Endodermal cell (in vitro differentiated cells): ENCODE data around the gene SLC26A11. TPM values are rescaled to one million over a fixed set of nuclear protein-coding genes. Genes with fewer than 3 reads are reported as not detected.

Experiments used
- DNase-seq: peaks from one replicate; pipeline ENCODE4 v3.0.0-alpha.2; 2017
- H3K27ac ChIP-seq: 2 replicates; pipeline ENCODE4 v1.5.1; 2013; ENCODE audit warnings: mild to moderate bottlenecking, low read depth, low read length, moderate library complexity
- H3K27me3 ChIP-seq: 2 replicates; pipeline ENCODE4 v1.6.1; 2013; ENCODE audit warnings: mild to moderate bottlenecking, low read length, moderate library complexity; ENCODE audit not compliant: insufficient read depth, control insufficient read depth, poor library complexity, severe bottlenecking
- H3K36me3 ChIP-seq: 2 replicates; pipeline ENCODE4 v1.7.0; 2013; ENCODE audit warnings: mild to moderate bottlenecking, low read length, moderate library complexity; ENCODE audit not compliant: control insufficient read depth, insufficient read depth
- H3K4me1 ChIP-seq: one replicate; pipeline ENCODE4 v1.7.0; 2013; ENCODE audit warnings: low read length; ENCODE audit not compliant: control insufficient read depth, insufficient read depth
- H3K4me3 ChIP-seq: 2 replicates; pipeline ENCODE4 v1.5.1; 2013; ENCODE audit warnings: mild to moderate bottlenecking, low read length, moderate library complexity
- H3K9ac ChIP-seq: 2 replicates; pipeline ENCODE4 v1.6.1; 2013; ENCODE audit warnings: mild to moderate bottlenecking, low read length, moderate library complexity; ENCODE audit not compliant: poor library complexity, severe bottlenecking; ENCODE audit errors: extremely low read depth
- H3K9me3 ChIP-seq: 2 replicates; pipeline ENCODE4 v1.6.1; 2013; ENCODE audit warnings: mild to moderate bottlenecking, low read length, moderate library complexity; ENCODE audit not compliant: control insufficient read depth
- H3K27ac Mint-ChIP-seq: 2 replicates; pipeline ENCODE4 v1.8.0; 2020; ENCODE audit warnings: mixed read lengths
- H3K27me3 Mint-ChIP-seq: 2 replicates; pipeline ENCODE4 v1.8.0; 2021; ENCODE audit warnings: mild to moderate bottlenecking, mixed read lengths; ENCODE audit not compliant: insufficient read depth
- H3K36me3 Mint-ChIP-seq: 2 replicates; pipeline ENCODE4 v1.8.0; 2020; ENCODE audit warnings: low read depth, mixed read lengths
- H3K4me1 Mint-ChIP-seq: 2 replicates; pipeline ENCODE4 v1.8.0; 2020; ENCODE audit warnings: mixed read lengths
- H3K4me3 Mint-ChIP-seq: 2 replicates; pipeline ENCODE4 v1.8.0; 2020; ENCODE audit warnings: mild to moderate bottlenecking, moderate library complexity, mixed read lengths
- H3K9me3 Mint-ChIP-seq: 2 replicates; pipeline ENCODE4 v1.8.0; 2020; ENCODE audit warnings: mild to moderate bottlenecking, mixed read lengths
- WGBS, 2 experiments: methylation state at CpG; one replicate each; pipeline versions ENCODE4 v1.1.5 to v1.1.7; 2013; ENCODE audit warnings: missing lambda C conversion rate in 2 of 2, mixed read lengths in 1 of 2; ENCODE audit not compliant: insufficient coverage in 1 of 2, insufficient read length in 1 of 2; 5-methylcytosine and 5-hydroxymethylcytosine counted together
- total RNA-seq, 2 donors: library from RNA; stranded (reverse); fragmentation: NEBNext Ultra II Directional in 1 of 2; extraction: Animal tissue kit (Norgen Biotek cat#: 25700) in 1 of 2; gene quantifications; 2 replicates in 1 of 2; 3 replicates in 1 of 2; pipeline ENCODE4 v1.2.1, GENCODE V29; 2021
- TF ChIP-seq, protein P1 (sequence below): fragments of 200-600 bp; sonication (generic); conservative IDR thresholded peaks from 2 replicates; pipeline ENCODE4 v1.5.0; 2021; ENCODE audit warnings: antibody characterized with exemption, mild to moderate bottlenecking

SLC26A11 gene
- total RNA-seq, 2 donors from 2014 or later: 43.7 to 48.2 TPM

DNA sequence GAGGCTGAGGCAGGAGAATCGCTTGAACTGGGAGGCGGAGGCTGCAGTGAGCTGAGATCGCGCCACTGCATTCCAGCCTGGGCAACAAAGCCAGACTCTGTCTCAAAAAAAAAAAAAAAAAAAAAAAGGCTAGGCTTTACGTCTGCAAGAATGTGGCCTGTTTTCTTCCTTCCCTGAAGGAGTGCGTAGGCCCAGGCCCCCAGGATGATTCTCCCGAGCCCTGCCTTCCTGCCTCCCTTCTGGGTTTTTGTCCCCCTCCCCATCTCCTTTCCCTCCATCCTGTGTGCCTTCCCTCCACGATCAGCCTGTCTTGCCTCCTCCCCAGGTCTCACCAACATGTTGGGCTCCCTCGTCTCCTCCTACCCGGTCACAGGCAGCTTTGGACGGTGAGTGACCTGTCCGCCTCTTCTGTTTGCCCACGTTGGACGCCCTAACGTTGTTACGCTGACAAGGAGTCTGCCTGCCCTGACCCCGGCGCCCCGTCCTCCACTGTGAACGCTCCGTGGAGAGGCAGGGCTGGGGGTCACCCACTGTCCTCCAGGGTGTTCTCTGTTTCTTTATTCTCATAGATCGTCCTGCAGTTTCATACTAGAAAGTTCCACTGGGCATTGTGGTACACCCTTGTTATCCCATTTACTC, 24.8 kb downstream of the SLC26A11 start:
- Mint-ChIP-seq H3K27ac (peak overlapping the region; percentile 13), H3K27me3 (no peaks in the 10 kb centered on the region), H3K4me3 (no peak overlapping the region), H3K4me1 (no peaks in the 10 kb centered on the region), H3K36me3 (peaks cover 48% of the 10 kb centered on the region), H3K9me3 (no peaks in the 10 kb centered on the region)
- TF ChIP-seq, protein P1, sequence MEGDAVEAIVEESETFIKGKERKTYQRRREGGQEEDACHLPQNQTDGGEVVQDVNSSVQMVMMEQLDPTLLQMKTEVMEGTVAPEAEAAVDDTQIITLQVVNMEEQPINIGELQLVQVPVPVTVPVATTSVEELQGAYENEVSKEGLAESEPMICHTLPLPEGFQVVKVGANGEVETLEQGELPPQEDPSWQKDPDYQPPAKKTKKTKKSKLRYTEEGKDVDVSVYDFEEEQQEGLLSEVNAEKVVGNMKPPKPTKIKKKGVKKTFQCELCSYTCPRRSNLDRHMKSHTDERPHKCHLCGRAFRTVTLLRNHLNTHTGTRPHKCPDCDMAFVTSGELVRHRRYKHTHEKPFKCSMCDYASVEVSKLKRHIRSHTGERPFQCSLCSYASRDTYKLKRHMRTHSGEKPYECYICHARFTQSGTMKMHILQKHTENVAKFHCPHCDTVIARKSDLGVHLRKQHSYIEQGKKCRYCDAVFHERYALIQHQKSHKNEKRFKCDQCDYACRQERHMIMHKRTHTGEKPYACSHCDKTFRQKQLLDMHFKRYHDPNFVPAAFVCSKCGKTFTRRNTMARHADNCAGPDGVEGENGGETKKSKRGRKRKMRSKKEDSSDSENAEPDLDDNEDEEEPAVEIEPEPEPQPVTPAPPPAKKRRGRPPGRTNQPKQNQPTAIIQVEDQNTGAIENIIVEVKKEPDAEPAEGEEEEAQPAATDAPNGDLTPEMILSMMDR: no peak
- H3K9me3 ChIP-seq: no peaks in the 10 kb centered on the region
- no peak overlapping the region for H3K9ac ChIP-seq
- no peaks in the 10 kb centered on the region for H3K27me3 ChIP-seq
- DNase-seq: no peak
- 94% methylated on average over 19 to 22 of the region's 22 CpGs for WGBS, 2 experiments
- peaks cover 47% of the 10 kb centered on the region for H3K36me3 ChIP-seq
- H3K27ac ChIP-seq: peak overlapping the region; percentile 32
- H3K4me1 ChIP-seq: no peaks in the 10 kb centered on the region
- H3K4me3 ChIP-seq: no peak overlapping the region

DNA sequence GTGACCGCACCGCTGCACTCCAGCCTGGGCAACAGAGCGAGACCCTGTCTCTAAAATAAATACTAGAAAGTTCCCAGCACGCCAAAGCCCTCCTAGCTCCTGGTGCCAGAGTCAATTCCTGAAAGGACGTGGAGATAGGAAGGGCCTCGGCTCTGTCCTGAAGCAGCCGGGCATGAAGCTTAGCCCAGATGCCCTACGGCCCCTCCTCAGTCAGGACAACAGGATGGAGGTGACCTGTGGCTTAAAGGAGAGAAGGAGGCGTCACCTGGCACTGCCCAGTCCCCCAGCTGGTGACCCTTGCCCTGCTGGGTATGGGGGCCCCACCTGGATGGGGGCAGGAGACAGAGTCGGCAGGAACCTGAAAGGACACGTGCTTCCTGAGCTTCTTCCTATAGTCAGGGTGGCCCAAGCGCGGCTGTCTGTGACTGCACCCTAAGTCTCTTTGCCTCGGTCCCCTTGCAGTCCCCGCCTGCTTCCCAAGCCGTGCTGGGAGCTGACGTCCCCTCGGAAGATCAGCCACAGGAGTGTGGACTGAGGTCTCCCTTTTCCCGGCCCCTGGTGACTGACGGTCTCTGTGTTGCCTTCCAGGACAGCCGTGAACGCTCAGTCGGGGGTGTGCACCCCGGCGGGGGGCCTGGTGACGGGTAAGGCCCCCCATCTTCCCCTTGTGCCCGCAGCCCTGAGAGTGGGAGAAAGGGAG, 25.5 kb downstream of the SLC26A11 start:
- WGBS, 2 experiments: 95 to 96% methylated on average over 17 to 27 of the region's 27 CpGs
- H3K4me3 ChIP-seq: no peak overlapping the region
- H3K9me3 Mint-ChIP-seq: no peaks in the 10 kb centered on the region
- H3K4me1 Mint-ChIP-seq: no peaks in the 10 kb centered on the region
- peaks cover 46% of the 10 kb centered on the region for H3K36me3 ChIP-seq
- peaks cover 50% of the 10 kb centered on the region for H3K36me3 Mint-ChIP-seq
- TF ChIP-seq, protein P1: no peak
- DNase-seq: no peak
- no peak overlapping the region for H3K4me3 Mint-ChIP-seq
- no peak overlapping the region for H3K27ac Mint-ChIP-seq
- H3K27me3 ChIP-seq: no peaks in the 10 kb centered on the region
- no peak overlapping the region for H3K9ac ChIP-seq
- no peaks in the 10 kb centered on the region for H3K4me1 ChIP-seq
- no peak overlapping the region for H3K27ac ChIP-seq
- no peaks in the 10 kb centered on the region for H3K27me3 Mint-ChIP-seq
- H3K9me3 ChIP-seq: no peaks in the 10 kb centered on the region

DNA sequence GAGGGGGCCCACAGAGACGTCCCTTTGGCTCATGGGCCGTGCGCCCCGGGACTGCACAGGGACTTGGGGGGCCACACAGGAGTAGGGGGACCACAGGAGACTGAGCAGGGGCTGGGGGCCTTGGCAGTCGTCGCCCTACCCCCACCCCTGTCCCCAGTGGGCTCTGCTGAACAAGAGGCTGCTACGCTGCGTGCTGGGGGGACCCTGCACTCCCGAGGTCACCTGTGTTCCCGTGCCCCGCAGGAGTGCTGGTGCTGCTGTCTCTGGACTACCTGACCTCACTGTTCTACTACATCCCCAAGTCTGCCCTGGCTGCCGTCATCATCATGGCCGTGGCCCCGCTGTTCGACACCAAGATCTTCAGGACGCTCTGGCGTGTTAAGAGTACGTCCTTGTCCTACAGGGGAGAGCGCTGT, 26.0 kb downstream of the SLC26A11 start:
- H3K4me3 ChIP-seq: no peak overlapping the region
- no peaks in the 10 kb centered on the region for H3K27me3 ChIP-seq
- TF ChIP-seq, protein P1: no peak
- no peaks in the 10 kb centered on the region for H3K4me1 ChIP-seq
- H3K36me3 ChIP-seq: peaks cover 41% of the 10 kb centered on the region
- peaks cover 48% of the 10 kb centered on the region for H3K36me3 Mint-ChIP-seq
- WGBS, 2 experiments: 96 to 98% methylated on average over 15 to 19 of the region's 19 CpGs
- no peak for DNase-seq
- H3K27me3 Mint-ChIP-seq: no peaks in the 10 kb centered on the region
- H3K9me3 Mint-ChIP-seq: no peaks in the 10 kb centered on the region
- no peaks in the 10 kb centered on the region for H3K9me3 ChIP-seq
- H3K4me3 Mint-ChIP-seq: no peak overlapping the region
- peak overlapping the region; percentile 32 for H3K27ac ChIP-seq
- H3K9ac ChIP-seq: no peak overlapping the region
- no peaks in the 10 kb centered on the region for H3K4me1 Mint-ChIP-seq
- H3K27ac Mint-ChIP-seq: no peak overlapping the region
